Astrocyte of the cerebellum (primary cell): ENCODE data around the gene ARHGEF28.

Experiments used
- DNase-seq: peaks from one replicate; pipeline ENCODE4 v3.0.0-alpha.2; 2011; ENCODE audit warnings: low read depth
- H3K4me3 ChIP-seq: 2 replicates; pipeline ENCODE4 v1.5.1; 2011; ENCODE audit warnings: mild to moderate bottlenecking, low read depth, low read length, moderate library complexity
- CTCF ChIP-seq: IDR thresholded peaks from 2 replicates; pipeline ENCODE4 v1.5.1; 2012; ENCODE audit warnings: low read length, low read depth, moderate library complexity, mild to moderate bottlenecking; ENCODE audit errors: missing control alignments
- in situ Hi-C: cut with HindIII; loops from 2 replicates; pipeline ENCODE4 v1.10.0; 2017; ENCODE audit warnings: low sequenced_read_pairs

The ARHGEF28 gene

GRCh38 chr5:73607228-73607627, 18.8 kb upstream of the ARHGEF28 start:
- no peak overlapping the region for H3K4me3 ChIP-seq
- TF ChIP-seq CTCF = no peak
- in situ Hi-C loops = no loop called here
- DNase-seq = no peak

- TF ChIP-seq CTCF = no peak
- no peak overlapping the region for H3K4me3 ChIP-seq
- no peak for DNase-seq
- in situ Hi-C loops = no loop called here
Measured at GRCh38 chr5:73612799-73613198, 13.2 kb upstream of the ARHGEF28 start.

- no peak for DNase-seq
- no peak for TF ChIP-seq CTCF
- H3K4me3 ChIP-seq = no peak overlapping the region
- in situ Hi-C loops = no loop called here
Measured at GRCh38 chr5:73615085-73615484, 10.9 kb upstream of the ARHGEF28 start.

GRCh38 chr5:73615947-73616346, 10.0 kb upstream of the ARHGEF28 start:
- no peak for TF ChIP-seq CTCF
- H3K4me3 ChIP-seq = no peak overlapping the region
- no peak for DNase-seq
- in situ Hi-C loops = no loop called here

- in situ Hi-C loops = no loop called here
- no peak for TF ChIP-seq CTCF
- no peak for DNase-seq
- no peak overlapping the region for H3K4me3 ChIP-seq
Measured at GRCh38 chr5:73617510-73618279, 8.3 kb upstream of the ARHGEF28 start.

GRCh38 chr5:73619606-73620333, 6.2 kb upstream of the ARHGEF28 start:
- no peak for TF ChIP-seq CTCF
- H3K4me3 ChIP-seq = no peak overlapping the region
- DNase-seq = no peak
- in situ Hi-C loops = no loop called here
